Measurements from ENCODE around the gene SPEN.

SPEN gene

DNA sequence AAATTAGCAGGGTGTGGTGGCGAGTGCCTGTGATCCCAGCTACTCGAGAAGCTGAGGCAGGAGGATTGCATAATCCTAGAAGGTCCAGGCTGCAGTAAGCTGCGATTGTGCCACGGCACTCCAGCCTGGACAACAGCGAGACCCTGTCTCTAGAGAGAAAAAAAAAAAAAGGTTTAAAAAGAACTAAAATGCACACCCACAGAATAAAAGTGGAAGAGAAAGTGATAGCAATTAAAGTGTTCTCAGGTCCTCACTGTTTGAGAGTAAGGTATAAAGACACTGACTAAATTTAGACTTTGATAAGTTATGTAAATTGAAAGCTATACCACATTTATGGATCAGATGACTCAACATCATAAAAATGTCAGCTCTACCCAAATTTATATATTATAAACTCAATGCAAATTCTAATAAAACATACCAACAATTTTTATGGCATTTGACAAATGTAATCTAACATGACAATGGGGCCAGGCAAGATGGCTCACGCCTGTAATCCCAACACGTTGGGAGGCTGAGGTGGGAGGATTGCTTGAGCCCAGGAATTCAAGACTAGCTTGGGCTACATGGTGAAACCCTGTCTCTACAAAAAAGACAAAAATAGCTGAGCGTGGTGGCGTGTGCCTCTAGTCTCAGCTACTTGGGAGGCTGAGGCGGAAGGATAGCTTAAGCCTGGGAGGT is 116.6 kb downstream of the SPEN start:
- no peak for DNase-seq (ENCODE audit: low read depth)
- H3K4me3 ChIP-seq (ENCODE audit: low read depth, low read length): no peak overlapping the region
- no peak for TF ChIP-seq CTCF (conservative IDR thresholded peaks at IDR 0.05; ENCODE audit: low read depth, low read length)

DNA sequence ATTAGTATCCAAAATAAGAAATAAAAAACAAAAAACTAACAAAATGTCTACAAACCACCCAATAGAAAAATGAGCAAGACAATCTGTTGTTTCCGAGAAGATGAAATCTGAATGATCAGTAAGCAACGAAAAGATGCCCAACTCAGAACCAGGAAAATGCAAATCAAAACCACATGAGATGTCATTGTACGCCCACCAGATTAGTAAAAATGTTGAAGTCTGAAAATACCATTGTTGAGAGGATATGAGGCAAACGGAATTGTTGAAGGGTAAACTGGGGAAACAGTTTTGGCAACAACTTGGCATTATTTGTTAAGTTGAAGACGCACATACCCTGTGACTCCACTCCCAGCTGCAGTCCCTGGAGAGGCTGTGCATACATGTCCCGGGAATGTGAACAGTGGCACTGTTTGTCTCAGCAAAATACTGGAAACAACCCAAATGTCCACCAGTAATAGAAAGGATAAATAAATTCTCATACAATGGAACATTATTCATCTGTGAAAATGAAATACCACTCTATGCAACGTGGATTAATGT is 117.8 kb downstream of the SPEN start:
- DNase-seq (ENCODE audit: low read depth): peak; percentile 26
- H3K4me3 ChIP-seq (ENCODE audit: low read depth, low read length): no peak overlapping the region
- TF ChIP-seq CTCF (conservative IDR thresholded peaks at IDR 0.05; ENCODE audit: low read depth, low read length): no peak

- DNase-seq (ENCODE audit: low read depth): peak; percentile 55
- TF ChIP-seq CTCF (conservative IDR thresholded peaks at IDR 0.05; ENCODE audit: low read depth, low read length): no peak
- no peak overlapping the region for H3K4me3 ChIP-seq (ENCODE audit: low read depth, low read length)
These were observed 118.8 kb downstream of the SPEN start for GRCh38 chr1:15966081-15966955.

GRCh38 chr1:15966956-15967344 is 119.4 kb downstream of the SPEN start:
- no peak for TF ChIP-seq CTCF (conservative IDR thresholded peaks at IDR 0.05; ENCODE audit: low read depth, low read length)
- no peak for DNase-seq (ENCODE audit: low read depth)
- H3K4me3 ChIP-seq (ENCODE audit: low read depth, low read length): no peak overlapping the region

GRCh38 chr1:15968172-15968571 is 120.7 kb downstream of the SPEN start:
- no peak overlapping the region for H3K4me3 ChIP-seq (ENCODE audit: low read depth, low read length)
- no peak for DNase-seq (ENCODE audit: low read depth)
- TF ChIP-seq CTCF (conservative IDR thresholded peaks at IDR 0.05; ENCODE audit: low read depth, low read length): no peak

DNA sequence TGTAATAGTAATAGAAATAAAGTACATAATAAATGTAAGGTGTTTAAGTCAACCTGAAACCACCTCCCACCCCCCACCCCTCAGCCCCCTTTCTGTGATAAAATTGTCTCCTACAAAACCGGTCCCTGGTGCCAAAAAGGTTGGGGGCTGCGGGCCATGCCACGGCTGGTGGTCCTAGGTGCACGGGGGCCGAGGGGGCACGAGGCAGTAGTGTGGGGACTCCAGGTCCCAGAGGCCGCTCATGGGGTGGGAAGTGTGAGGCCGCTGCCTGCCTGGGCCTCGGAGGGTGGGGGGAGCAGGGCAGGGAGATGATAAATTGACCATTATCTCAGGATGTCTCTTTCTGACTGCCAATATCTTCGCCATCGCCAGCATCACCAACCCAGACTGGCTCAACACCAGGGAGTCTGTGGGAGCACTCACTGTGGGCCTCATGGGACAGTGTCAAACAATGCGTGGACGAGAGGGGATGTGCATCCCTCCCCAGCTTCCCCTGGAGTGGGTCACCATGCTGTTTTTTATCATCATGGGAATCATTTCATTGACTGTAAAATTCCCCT is 121.9 kb downstream of the SPEN start:
- no peak for TF ChIP-seq CTCF (conservative IDR thresholded peaks at IDR 0.05; ENCODE audit: low read depth, low read length)
- no peak overlapping the region for H3K4me3 ChIP-seq (ENCODE audit: low read depth, low read length)
- DNase-seq (ENCODE audit: low read depth): no peak
